ENCODE results near the gene GFRA1. TPM values are rescaled to one million over a fixed set of nuclear protein-coding genes. Genes with fewer than 3 reads are reported as not detected.

Gene GFRA1
- total and polyA plus RNA-seq, 2 donors (not counting 1 experiment from before 2014, with no cell fraction given) = not detected

DNA sequence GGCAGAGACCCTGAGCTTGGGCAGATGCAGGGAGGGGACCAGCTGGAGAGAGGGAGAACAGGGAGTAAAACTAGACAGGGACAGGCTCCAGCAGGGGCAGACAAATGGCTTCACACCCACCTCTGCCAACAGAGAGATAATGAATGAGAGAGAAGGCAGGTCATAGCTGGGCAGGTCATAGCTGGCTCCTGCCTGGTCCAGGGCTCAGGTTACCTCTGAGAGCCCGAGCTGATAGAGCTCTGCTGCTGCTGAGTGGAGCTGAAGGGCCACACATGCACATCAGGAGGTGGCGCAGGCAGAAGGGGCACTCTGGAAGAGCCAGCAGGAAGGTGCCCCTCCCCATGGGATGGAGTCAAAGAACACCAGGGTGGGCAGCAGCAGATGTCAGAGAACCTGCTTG is 154.2 kb downstream of the GFRA1 start:
- ATAC-seq (ENCODE audit: low read depth) = no peak
- Histone ChIP-seq H3K27me3 (replicated peaks in 1 of 4; ENCODE audit: control extremely low read depth in 1 of 4, control insufficient read depth in 3 of 4, insufficient read depth in 4 of 4, low read length in 3 of 4) (no peaks in the 10 kb centered on the region), H3K4me1 (ENCODE audit: control insufficient read depth in 2 of 2, insufficient read depth in 2 of 2, low read length in 2 of 2) (no peaks in the 10 kb centered on the region), H3K36me3 (replicated peaks in 1 of 2; ENCODE audit: control extremely low read depth in 1 of 2, control insufficient read depth in 1 of 2, extremely low read depth in 1 of 2, insufficient read depth in 2 of 2, low read length in 1 of 2) (no peaks in the 10 kb centered on the region), H2AFZ (ENCODE audit: insufficient read depth, low read depth, low read length, poor library complexity, severe bottlenecking) (no peak overlapping the region), H3K79me2 (ENCODE audit: control insufficient read depth, insufficient read depth, low read length) (no peaks in the 10 kb centered on the region), H3K9ac (ENCODE audit: low read length) (no peak overlapping the region), H3K9me3 (ENCODE audit: control extremely low read depth in 1 of 3, control insufficient read depth in 2 of 3, insufficient read depth in 1 of 3, low read length in 2 of 3) (peaks cover 0 to 6% (median 0%) of the 10 kb centered on the region in 3 donors), H3K4me2 (replicated peaks; ENCODE audit: low read depth, low read length, poor library complexity, severe bottlenecking) (no peak overlapping the region), H4K20me1 (ENCODE audit: control insufficient read depth, insufficient read depth, low read length, poor library complexity, severe bottlenecking) (no peaks in the 10 kb centered on the region), H3K4me3 (ENCODE audit: control extremely low read depth in 1 of 5, extremely low read depth in 1 of 5, insufficient read depth in 1 of 5, low read depth in 2 of 5, low read length in 4 of 5) (no peak overlapping the region), H3K27ac (ENCODE audit: low read length in 2 of 2) (no peak overlapping the region)
- TF ChIP-seq, protein P1, sequence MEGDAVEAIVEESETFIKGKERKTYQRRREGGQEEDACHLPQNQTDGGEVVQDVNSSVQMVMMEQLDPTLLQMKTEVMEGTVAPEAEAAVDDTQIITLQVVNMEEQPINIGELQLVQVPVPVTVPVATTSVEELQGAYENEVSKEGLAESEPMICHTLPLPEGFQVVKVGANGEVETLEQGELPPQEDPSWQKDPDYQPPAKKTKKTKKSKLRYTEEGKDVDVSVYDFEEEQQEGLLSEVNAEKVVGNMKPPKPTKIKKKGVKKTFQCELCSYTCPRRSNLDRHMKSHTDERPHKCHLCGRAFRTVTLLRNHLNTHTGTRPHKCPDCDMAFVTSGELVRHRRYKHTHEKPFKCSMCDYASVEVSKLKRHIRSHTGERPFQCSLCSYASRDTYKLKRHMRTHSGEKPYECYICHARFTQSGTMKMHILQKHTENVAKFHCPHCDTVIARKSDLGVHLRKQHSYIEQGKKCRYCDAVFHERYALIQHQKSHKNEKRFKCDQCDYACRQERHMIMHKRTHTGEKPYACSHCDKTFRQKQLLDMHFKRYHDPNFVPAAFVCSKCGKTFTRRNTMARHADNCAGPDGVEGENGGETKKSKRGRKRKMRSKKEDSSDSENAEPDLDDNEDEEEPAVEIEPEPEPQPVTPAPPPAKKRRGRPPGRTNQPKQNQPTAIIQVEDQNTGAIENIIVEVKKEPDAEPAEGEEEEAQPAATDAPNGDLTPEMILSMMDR (IDR thresholded peaks at IDR 0.05) = no peak
- no peak for TF ChIP-seq EZH2 (IDR thresholded peaks at IDR 0.05; ENCODE audit: borderline replicate concordance, insufficient read depth, low read depth, low read length, poor library complexity, severe bottlenecking)
- WGBS (ENCODE audit: insufficient coverage) = 70% methylated on average over 2 of the region's 2 CpGs
- Mint-ChIP-seq H3K27me3 (no peaks in the 10 kb centered on the region), H3K27ac (no peak overlapping the region), H3K4me1 (no peaks in the 10 kb centered on the region), H3K9me3 (ENCODE audit: insufficient read depth) (no peaks in the 10 kb centered on the region), H3K4me3 (no peak overlapping the region)
- CTCF ChIA-PET = no interaction called here
- intact Hi-C loops (cut with micrococcal nuclease) = no loop called here
- no peak for DNase-seq
- POLR2A ChIA-PET = no interaction called here

DNA sequence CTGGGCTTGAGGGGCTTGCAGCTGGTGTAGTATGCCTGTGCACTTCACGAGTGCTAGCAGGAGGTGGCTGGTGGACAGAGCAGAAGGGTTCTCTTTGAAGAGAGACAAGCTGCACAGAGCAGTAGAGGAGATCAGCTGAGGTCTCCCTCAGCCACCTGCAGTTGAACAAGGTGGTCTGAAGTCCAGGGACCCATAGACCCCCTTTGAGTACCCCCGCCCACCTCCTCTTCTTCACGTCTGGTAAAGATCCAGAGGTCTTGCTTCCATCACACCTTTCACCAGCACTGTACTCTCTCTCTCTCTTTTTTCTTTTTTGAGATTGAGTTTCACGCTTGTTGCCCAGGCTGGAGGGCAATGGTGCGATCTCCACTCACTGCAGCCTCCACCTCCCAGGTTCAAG is 157.2 kb downstream of the GFRA1 start:
- Histone ChIP-seq H3K36me3 (replicated peaks in 1 of 2; ENCODE audit: control extremely low read depth in 1 of 2, control insufficient read depth in 1 of 2, extremely low read depth in 1 of 2, insufficient read depth in 2 of 2, low read length in 1 of 2) (no peaks in the 10 kb centered on the region), H3K9me3 (ENCODE audit: control extremely low read depth in 1 of 3, control insufficient read depth in 2 of 3, insufficient read depth in 1 of 3, low read length in 2 of 3) (peaks cover 0 to 16% (median 0%) of the 10 kb centered on the region in 3 donors), H3K27me3 (replicated peaks in 1 of 4; ENCODE audit: control extremely low read depth in 1 of 4, control insufficient read depth in 3 of 4, insufficient read depth in 4 of 4, low read length in 3 of 4) (no peaks in the 10 kb centered on the region), H3K27ac (ENCODE audit: low read length in 2 of 2) (no peak overlapping the region), H3K9ac (ENCODE audit: low read length) (no peak overlapping the region), H4K20me1 (ENCODE audit: control insufficient read depth, insufficient read depth, low read length, poor library complexity, severe bottlenecking) (no peaks in the 10 kb centered on the region), H3K4me1 (ENCODE audit: control insufficient read depth in 2 of 2, insufficient read depth in 2 of 2, low read length in 2 of 2) (no peaks in the 10 kb centered on the region), H3K79me2 (ENCODE audit: control insufficient read depth, insufficient read depth, low read length) (no peaks in the 10 kb centered on the region), H2AFZ (ENCODE audit: insufficient read depth, low read depth, low read length, poor library complexity, severe bottlenecking) (no peak overlapping the region), H3K4me3 (ENCODE audit: control extremely low read depth in 1 of 5, extremely low read depth in 1 of 5, insufficient read depth in 1 of 5, low read depth in 2 of 5, low read length in 4 of 5) (no peak overlapping the region), H3K4me2 (replicated peaks; ENCODE audit: low read depth, low read length, poor library complexity, severe bottlenecking) (no peak overlapping the region)
- TF ChIP-seq, protein P1 (IDR thresholded peaks at IDR 0.05) = no peak
- TF ChIP-seq EZH2 (IDR thresholded peaks at IDR 0.05; ENCODE audit: borderline replicate concordance, insufficient read depth, low read depth, low read length, poor library complexity, severe bottlenecking) = no peak
- DNase-seq = no peak
- no peak for ATAC-seq (ENCODE audit: low read depth)
- intact Hi-C loops (cut with micrococcal nuclease) = no loop called here
- H3K4me1 Mint-ChIP-seq = no peaks in the 10 kb centered on the region
- H3K4me3 Mint-ChIP-seq = no peak overlapping the region
- POLR2A ChIA-PET = no interaction called here
- H3K9me3 Mint-ChIP-seq (ENCODE audit: insufficient read depth) = peaks cover 3% of the 10 kb centered on the region
- H3K27me3 Mint-ChIP-seq = no peaks in the 10 kb centered on the region
- H3K27ac Mint-ChIP-seq = no peak overlapping the region
- CTCF ChIA-PET = no interaction called here
- 96% methylated on average over 3 of the region's 5 CpGs for WGBS (ENCODE audit: insufficient coverage)

All from B cell (primary cell).